PC-9 (cell line): ENCODE results near the gene ZNF90. TPM values are rescaled to one million over a fixed set of nuclear protein-coding genes. Genes with fewer than 3 reads are reported as not detected.
"Not testable (repeated sequence)": the region's sequence is repeated elsewhere in the genome, so short reads cannot be mapped to it uniquely, and the experiment has no call there.

Experiments used
- BruUV-seq: library from RNA; stranded (reverse); fragments of 400-500 nt; replicated peaks from 2 replicates; lab custom pipeline; 2021; lab: Mats Ljungman, UMichigan
- CTCF ChIA-PET: fragments of 300-600 bp; sonication (Branson Sonifier 250); formaldehyde crosslinking; loops from one replicate; lab custom pipeline; 2022; ENCODE audit warnings: antibody characterized with exemption; lab: Charles Lee
- POLR2A ChIA-PET: fragments of 300-600 bp; sonication (Branson Sonifier 250); formaldehyde crosslinking; loops from one replicate; lab custom pipeline; 2022; ENCODE audit warnings: antibody characterized with exemption; ENCODE audit not compliant: unreplicated experiment; lab: Charles Lee
- DNase-seq, 2 experiments: peaks; one replicate each; pipeline versions ENCODE4 v3.0.0 to v3.0.0-alpha.2; 2015 to 2022; ENCODE audit warnings: mixed read lengths in 1 of 2
- H2AFZ ChIP-seq: fragments of 200-600 bp; sonication (generic); 2 replicates; pipeline ENCODE4 v1.8.1; 2017; ENCODE audit warnings: antibody characterized with exemption
- H3F3A ChIP-seq: fragments of 200-600 bp; sonication (generic); 2 replicates; pipeline ENCODE4 v1.8.1; 2017; ENCODE audit warnings: antibody characterized with exemption, mild to moderate bottlenecking, low read depth; ENCODE audit not compliant: insufficient read depth
- H3K27ac ChIP-seq: fragments of 200-600 bp; sonication (generic); 2 replicates; pipeline ENCODE4 v1.6.1; 2016; ENCODE audit warnings: mixed run types
- H3K27me3 ChIP-seq: fragments of 200-600 bp; sonication (generic); 2 replicates; pipeline ENCODE4 v1.6.1; 2016; ENCODE audit warnings: low read depth, mixed run types; ENCODE audit not compliant: insufficient read depth
- H3K36me3 ChIP-seq: fragments of 200-600 bp; sonication (generic); 2 replicates; pipeline ENCODE4 v1.6.1; 2016; ENCODE audit warnings: low read depth, mixed run types
- H3K4me1 ChIP-seq: fragments of 200-600 bp; sonication (generic); replicated peaks from 2 replicates; pipeline ENCODE4 v1.6.1; 2016; ENCODE audit warnings: mixed run types; ENCODE audit not compliant: insufficient read depth
- H3K4me2 ChIP-seq: fragments of 200-600 bp; sonication (generic); 2 replicates; pipeline ENCODE4 v1.6.1; 2017; ENCODE audit warnings: mixed run types
- H3K4me3 ChIP-seq: fragments of 200-600 bp; sonication (generic); 2 replicates; pipeline ENCODE4 v1.6.1; 2016; ENCODE audit warnings: mixed run types
- H3K79me2 ChIP-seq: fragments of 200-600 bp; sonication (generic); 2 replicates; pipeline ENCODE4 v1.6.1; 2017; ENCODE audit warnings: low read depth, mixed run types
- H3K9me2 ChIP-seq: fragments of 200-600 bp; sonication (generic); 2 replicates; pipeline ENCODE4 v1.8.1; 2017; ENCODE audit warnings: mild to moderate bottlenecking; ENCODE audit not compliant: insufficient read depth
- H3K9me3 ChIP-seq: fragments of 200-600 bp; sonication (generic); 2 replicates; pipeline ENCODE4 v1.8.1; 2016; ENCODE audit warnings: low read depth; ENCODE audit not compliant: insufficient read depth
- H4K20me1 ChIP-seq: fragments of 200-600 bp; sonication (generic); 2 replicates; pipeline ENCODE4 v1.8.1; 2017; ENCODE audit not compliant: insufficient read depth
- EZH2 ChIP-seq: fragments of 200-600 bp; sonication (generic); IDR thresholded peaks from 2 replicates; pipeline ENCODE4 v1.8.0; 2017; ENCODE audit warnings: antibody characterized with exemption, low read depth
- intact Hi-C: fragments of 100-400 bp; cut with micrococcal nuclease; formaldehyde crosslinking; loops from one replicate; pipeline ENCODE4 v1.10.0; 2022; ENCODE audit not compliant: unreplicated experiment
- total RNA-seq: library from RNA; stranded (reverse); gene quantifications from 2 replicates; pipeline ENCODE4 v1.2.3, GENCODE V29; 2021
- TF ChIP-seq, protein P1 (sequence below): fragments of 200-600 bp; sonication (generic); conservative IDR thresholded peaks from 2 replicates; pipeline ENCODE4 v1.6.1; 2017; ENCODE audit warnings: mixed run types, antibody characterized with exemption, mild to moderate bottlenecking, moderate library complexity

ZNF90 gene
- total RNA-seq, 1 experiment from 2014 or later, result 4.2 TPM

DNA sequence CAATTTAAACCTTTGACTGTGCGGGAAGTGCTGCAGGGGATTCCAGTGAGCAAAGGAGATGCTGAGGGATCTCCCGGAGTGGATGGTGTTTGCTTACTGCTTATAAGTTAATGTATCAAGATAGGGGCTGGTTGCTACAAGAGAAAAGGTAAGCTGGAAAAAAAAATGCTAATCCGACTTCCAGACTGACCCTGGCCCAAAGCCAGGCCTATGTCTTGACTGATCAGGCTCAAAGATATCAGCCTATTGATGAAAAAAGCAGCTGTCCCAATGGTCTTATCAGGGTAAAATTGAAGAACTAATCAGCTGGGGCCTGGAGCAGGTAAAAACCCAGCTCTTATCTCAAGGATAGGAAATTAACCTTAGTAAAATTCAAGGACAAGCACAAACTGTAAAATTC lies 10.9 kb upstream of the ZNF90 start:
- TF ChIP-seq, protein P1, sequence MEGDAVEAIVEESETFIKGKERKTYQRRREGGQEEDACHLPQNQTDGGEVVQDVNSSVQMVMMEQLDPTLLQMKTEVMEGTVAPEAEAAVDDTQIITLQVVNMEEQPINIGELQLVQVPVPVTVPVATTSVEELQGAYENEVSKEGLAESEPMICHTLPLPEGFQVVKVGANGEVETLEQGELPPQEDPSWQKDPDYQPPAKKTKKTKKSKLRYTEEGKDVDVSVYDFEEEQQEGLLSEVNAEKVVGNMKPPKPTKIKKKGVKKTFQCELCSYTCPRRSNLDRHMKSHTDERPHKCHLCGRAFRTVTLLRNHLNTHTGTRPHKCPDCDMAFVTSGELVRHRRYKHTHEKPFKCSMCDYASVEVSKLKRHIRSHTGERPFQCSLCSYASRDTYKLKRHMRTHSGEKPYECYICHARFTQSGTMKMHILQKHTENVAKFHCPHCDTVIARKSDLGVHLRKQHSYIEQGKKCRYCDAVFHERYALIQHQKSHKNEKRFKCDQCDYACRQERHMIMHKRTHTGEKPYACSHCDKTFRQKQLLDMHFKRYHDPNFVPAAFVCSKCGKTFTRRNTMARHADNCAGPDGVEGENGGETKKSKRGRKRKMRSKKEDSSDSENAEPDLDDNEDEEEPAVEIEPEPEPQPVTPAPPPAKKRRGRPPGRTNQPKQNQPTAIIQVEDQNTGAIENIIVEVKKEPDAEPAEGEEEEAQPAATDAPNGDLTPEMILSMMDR, result no peak
- TF ChIP-seq EZH2, result no peak
- intact Hi-C loops, result no loop called here
- no peaks in the 10 kb centered on the region for H4K20me1 ChIP-seq
- peaks cover 6% of the 10 kb centered on the region; the same call in 1 of the 2 replicates for H3K27me3 ChIP-seq
- H2AFZ ChIP-seq, result no peak overlapping the region
- no peaks in the 10 kb centered on the region for H3K36me3 ChIP-seq
- DNase-seq, result no peak
- peaks cover 9% of the 10 kb centered on the region; the same call in 1 of the 2 replicates for H3K9me3 ChIP-seq
- H3K27ac ChIP-seq, result no peak overlapping the region
- POLR2A ChIA-PET, result no interaction called here
- no peak overlapping the region for H3K4me3 ChIP-seq
- H3K4me1 ChIP-seq, result no peaks in the 10 kb centered on the region
- no peaks in the 10 kb centered on the region for H3F3A ChIP-seq
- CTCF ChIA-PET, result no interaction called here
- no peak overlapping the region for H3K4me2 ChIP-seq
- no TSS peak for BruUV-seq
- H3K9me2 ChIP-seq, result no peaks in the 10 kb centered on the region
- no peaks in the 10 kb centered on the region for H3K79me2 ChIP-seq

DNA sequence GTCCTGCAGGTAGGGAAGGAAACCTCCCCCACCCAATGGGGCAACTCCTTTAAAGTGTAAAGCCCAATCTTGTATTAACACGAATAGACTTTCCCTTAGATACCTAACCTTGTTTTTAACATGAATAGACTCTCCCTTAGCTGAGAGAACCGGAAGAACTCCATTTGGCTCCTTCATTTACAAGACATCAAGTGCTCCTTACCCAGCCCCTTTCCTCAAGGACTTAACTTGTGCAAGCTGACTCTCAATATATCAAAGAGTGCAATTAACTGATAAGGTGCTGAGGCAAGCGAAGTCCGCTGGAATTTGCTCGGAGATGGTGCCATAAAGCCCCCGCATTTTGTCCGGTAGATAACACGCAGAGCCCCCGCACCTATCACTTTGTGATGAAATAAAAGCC lies 9.9 kb upstream of the ZNF90 start:
- ChIA-PET POLR2A (no interaction called here), CTCF (no interaction called here)
- Histone ChIP-seq H3K9me2 (no peaks in the 10 kb centered on the region), H3K9me3 (peaks cover 9% of the 10 kb centered on the region; the same call in 1 of the 2 replicates), H3K4me3 (no peak overlapping the region), H3K36me3 (no peaks in the 10 kb centered on the region), H4K20me1 (no peaks in the 10 kb centered on the region), H3K79me2 (no peaks in the 10 kb centered on the region), H3F3A (no peaks in the 10 kb centered on the region), H3K4me2 (no peak overlapping the region), H3K27me3 (peaks cover 6% of the 10 kb centered on the region; the same call in 1 of the 2 replicates), H2AFZ (no peak overlapping the region), H3K27ac (no peak overlapping the region), H3K4me1 (no peaks in the 10 kb centered on the region)
- intact Hi-C loops, result no loop called here
- no peak for DNase-seq
- TF ChIP-seq EZH2, result no peak
- TF ChIP-seq, protein P1, result no peak
- BruUV-seq, result no TSS peak

DNA sequence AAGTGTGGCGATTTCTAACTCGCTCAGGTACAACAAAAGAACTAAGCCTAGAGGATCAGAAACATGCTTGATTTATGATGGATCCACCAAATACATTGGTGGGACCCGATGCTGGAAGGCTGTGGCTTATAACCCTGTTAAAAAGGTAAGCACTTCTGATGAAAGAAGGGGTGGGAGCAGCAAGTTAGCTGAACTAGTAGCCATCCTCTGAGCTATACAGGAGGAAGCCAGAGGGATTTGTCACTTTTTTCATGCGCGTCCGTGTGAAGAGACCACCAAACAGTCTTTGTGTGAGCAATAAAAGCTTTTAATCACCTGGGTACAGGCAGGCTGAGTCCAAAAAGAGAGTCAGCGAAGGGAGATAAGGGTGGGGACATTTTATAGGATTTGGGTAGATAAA lies 9.2 kb upstream of the ZNF90 start:
- H4K20me1 ChIP-seq, H3K79me2 ChIP-seq, H3K36me3 ChIP-seq, H3K4me1 ChIP-seq, H3K4me3 ChIP-seq, H3K9me3 ChIP-seq, DNase-seq, POLR2A ChIA-PET, H3K27me3 ChIP-seq, intact Hi-C loops, H3F3A ChIP-seq, H3K27ac ChIP-seq, H2AFZ ChIP-seq, H3K4me2 ChIP-seq, H3K9me2 ChIP-seq, CTCF ChIA-PET, BruUV-seq: not testable (repeated sequence)

DNA sequence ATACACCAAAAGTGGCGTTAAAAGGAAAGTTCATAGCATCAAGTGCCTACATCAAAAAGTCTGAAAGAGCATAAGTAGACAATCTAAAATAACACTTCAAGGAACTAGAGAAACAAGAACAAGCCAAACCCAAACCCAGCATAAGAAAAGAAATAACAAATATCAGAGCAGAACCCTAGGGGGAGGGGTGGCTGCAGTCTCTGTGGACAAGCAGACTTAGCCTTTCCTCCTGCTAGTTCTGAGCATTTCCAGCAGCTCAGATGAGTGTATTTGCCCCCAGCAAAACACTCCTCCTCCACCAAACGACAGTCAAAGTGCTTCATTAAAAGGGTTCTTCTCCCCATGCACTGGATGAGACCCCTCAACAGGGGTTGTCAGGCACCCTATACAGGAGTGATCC lies 7.1 kb upstream of the ZNF90 start:
- no peak overlapping the region for H2AFZ ChIP-seq
- H3K4me1 ChIP-seq, result no peaks in the 10 kb centered on the region
- no peaks in the 10 kb centered on the region for H3F3A ChIP-seq
- H3K79me2 ChIP-seq, result no peaks in the 10 kb centered on the region
- ChIA-PET POLR2A (no interaction called here), CTCF (no interaction called here)
- intact Hi-C loops, result no loop called here
- peaks cover 9% of the 10 kb centered on the region; the same call in 1 of the 2 replicates for H3K9me3 ChIP-seq
- H3K27ac ChIP-seq, result no peak overlapping the region
- TF ChIP-seq, protein P1, result no peak
- no peak for TF ChIP-seq EZH2
- no peaks in the 10 kb centered on the region for H3K9me2 ChIP-seq
- BruUV-seq, result no TSS peak
- H3K4me3 ChIP-seq, result no peak overlapping the region
- no peaks in the 10 kb centered on the region for H3K36me3 ChIP-seq
- no peak overlapping the region for H3K4me2 ChIP-seq
- no peaks in the 10 kb centered on the region for H4K20me1 ChIP-seq
- no peak for DNase-seq
- H3K27me3 ChIP-seq, result peaks cover 6% of the 10 kb centered on the region; the same call in 1 of the 2 replicates
